Activated CD4-positive, alpha-beta memory T cell treated with anti-CD3 and anti-CD28 coated beads, Interleukin-2, amount 10 ng/mL, durations not matched to agents 7 days and 5 days (primary cell): ENCODE results near the gene FBXO47. TPM values are rescaled to one million over a fixed set of nuclear protein-coding genes. Genes with fewer than 3 reads are reported as not detected.
"Not testable (repeated sequence)": the region's sequence is repeated elsewhere in the genome, so short reads cannot be mapped to it uniquely, and the experiment has no call there.

Source experiments
- CTCF ChIA-PET: fragments of 350-600 bp; sonication (Branson Sonifier 250); formaldehyde crosslinking; loops from one replicate; lab custom pipeline; 2021; ENCODE audit warnings: antibody characterized with exemption, inconsistent platforms; lab: Charles Lee
- POLR2A ChIA-PET: fragments of 350-600 bp; sonication (Branson Sonifier 250); formaldehyde crosslinking; loops from one replicate; lab custom pipeline; 2021; ENCODE audit warnings: antibody characterized with exemption; lab: Charles Lee
- DNase-seq: peaks from one replicate; pipeline ENCODE4 v3.0.0-alpha.2; 2020
- H3K27ac Mint-ChIP-seq: one replicate; pipeline ENCODE4 v1.8.0; 2021; ENCODE audit warnings: mild to moderate bottlenecking, mixed read lengths
- H3K27me3 Mint-ChIP-seq: one replicate; pipeline ENCODE4 v1.8.0; 2021; ENCODE audit warnings: mixed read lengths
- H3K36me3 Mint-ChIP-seq: one replicate; pipeline ENCODE4 v1.8.0; 2021; ENCODE audit warnings: low read depth, mixed read lengths
- H3K4me1 Mint-ChIP-seq: one replicate; pipeline ENCODE4 v1.8.0; 2021; ENCODE audit warnings: mixed read lengths
- H3K4me3 Mint-ChIP-seq: one replicate; pipeline ENCODE4 v1.8.0; 2021; ENCODE audit warnings: mild to moderate bottlenecking, mixed read lengths
- H3K9me3 Mint-ChIP-seq: one replicate; pipeline ENCODE4 v1.8.0; 2021; ENCODE audit warnings: mixed read lengths
- total RNA-seq, 2 experiments: library from RNA; stranded (reverse); gene quantifications; one replicate each; pipeline ENCODE4 v1.2.3, GENCODE V29; 2021

Gene FBXO47
- total RNA-seq, 2 experiments from 2014 or later: not detected

DNA sequence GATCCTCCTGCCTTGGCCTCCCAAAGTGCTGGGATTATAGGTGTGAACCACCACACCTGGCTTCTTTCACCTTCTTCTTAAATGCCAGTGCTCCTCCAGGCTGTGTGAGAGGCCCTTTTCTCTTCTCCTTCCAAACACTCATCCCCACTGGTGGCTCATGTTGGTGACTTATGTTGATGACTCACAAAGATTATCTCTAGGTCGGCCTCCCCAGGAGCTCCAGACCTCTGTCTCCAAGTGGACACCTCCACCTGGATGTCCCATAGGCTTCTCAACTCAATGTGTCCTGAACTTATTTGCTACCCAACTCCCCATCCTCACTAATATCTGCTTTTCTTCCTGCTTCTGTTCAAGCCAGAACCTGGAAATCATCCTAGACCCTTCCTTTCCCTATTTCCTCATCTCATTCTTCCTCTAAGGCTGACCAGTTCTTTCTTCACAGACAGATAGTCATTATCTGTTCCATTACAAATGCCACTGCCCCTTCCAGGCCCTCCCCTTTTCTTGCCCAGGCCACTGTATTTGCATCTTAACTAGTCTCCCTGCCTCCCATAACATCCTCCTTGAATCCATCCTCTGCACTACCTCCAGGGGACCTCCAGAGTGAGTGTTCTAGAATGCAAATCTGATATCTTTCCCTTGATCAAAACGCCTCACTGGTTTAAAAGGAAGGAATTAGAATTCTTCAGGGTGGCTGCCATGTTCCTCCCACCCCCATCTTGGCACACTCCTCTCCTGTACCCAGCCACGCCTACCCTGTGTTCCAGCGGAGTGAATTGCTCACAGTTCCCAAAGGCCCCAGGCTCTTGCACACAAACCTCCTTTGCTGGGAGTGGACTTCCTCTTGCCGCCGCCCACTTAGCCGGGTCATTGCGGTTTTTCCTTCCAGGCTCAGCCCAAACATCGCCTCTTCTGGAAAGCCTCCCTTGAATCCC is 34.8 kb upstream of the FBXO47 start:
- Mint-ChIP-seq H3K9me3 (peaks cover 12% of the 10 kb centered on the region), H3K27ac (no peak overlapping the region)

GRCh38 chr17:39000021-39000601 is 32.9 kb upstream of the FBXO47 start:
- no peak for DNase-seq
- Mint-ChIP-seq H3K36me3 (peaks cover 9% of the 10 kb centered on the region), H3K27ac (no peak overlapping the region), H3K4me1 (peaks cover 18% of the 10 kb centered on the region), H3K9me3 (peaks cover 18% of the 10 kb centered on the region), H3K4me3 (no peak overlapping the region), H3K27me3 (peaks cover 3% of the 10 kb centered on the region)
- CTCF ChIA-PET: interaction anchor here (1.1 kb wide), 1 partner anchor 17 kb away, joined by 3 read pairs; no protein-coding TSS in a partner anchor
- POLR2A ChIA-PET: no interaction called here

More for the DNA sequence above, 34.8 kb upstream of the FBXO47 start:
- CTCF ChIA-PET: interaction anchor here (0.6 to 2.0 kb wide), 3 partner anchors 19 to 163 kb away, joined by 3 to 4 read pairs (median 3); no protein-coding TSS in a partner anchor
- POLR2A ChIA-PET: no interaction called here
- Mint-ChIP-seq H3K4me1 (peaks cover 18% of the 10 kb centered on the region), H3K4me3 (no peak overlapping the region), H3K36me3 (peaks cover 3% of the 10 kb centered on the region), H3K27me3 (peaks cover 3% of the 10 kb centered on the region)
- DNase-seq: no peak

DNA sequence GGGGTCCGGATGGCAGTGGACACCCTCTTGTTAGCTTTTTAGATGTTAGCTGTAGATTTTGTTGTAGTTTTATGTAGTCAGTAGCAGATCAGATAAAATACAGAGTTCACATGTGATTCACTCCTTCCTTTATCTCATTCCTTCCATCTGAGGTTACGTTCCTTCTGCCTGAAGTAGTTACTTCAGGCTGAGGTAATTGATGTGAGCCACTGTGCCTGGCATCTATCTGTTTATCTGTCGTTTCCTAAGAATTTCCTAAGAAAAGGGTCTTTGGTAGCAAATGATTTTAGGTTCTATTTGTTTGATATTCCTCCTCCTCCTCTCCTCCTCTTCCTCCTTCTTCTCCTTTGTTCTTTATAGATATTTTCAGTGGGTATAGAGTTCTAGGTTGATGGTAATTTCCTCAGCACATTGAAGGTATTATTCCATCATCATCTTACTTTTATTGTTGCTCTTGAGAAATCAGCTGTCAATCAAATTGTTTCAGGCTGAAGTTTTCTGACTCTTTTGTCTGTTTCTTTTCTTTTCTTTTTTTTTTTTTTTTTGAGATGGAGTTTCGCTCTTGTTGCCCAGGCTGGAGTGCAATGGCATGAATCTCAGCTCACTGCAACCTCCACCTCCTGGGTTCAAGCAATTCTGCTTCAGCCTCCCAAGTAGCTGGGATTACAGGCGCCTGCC is 29.6 kb upstream of the FBXO47 start:
- Mint-ChIP-seq H3K4me3 (no peak overlapping the region), H3K27ac (no peak overlapping the region), H3K27me3 (peaks cover 3% of the 10 kb centered on the region), H3K36me3 (peaks cover 9% of the 10 kb centered on the region), H3K9me3 (peaks cover 14% of the 10 kb centered on the region), H3K4me1 (no peaks in the 10 kb centered on the region)
- ChIA-PET CTCF (interaction anchor here (0.6 to 1.1 kb wide), 3 partner anchors 129 to 1043 kb away, joined by 3 to 6 read pairs (median 3); no protein-coding TSS in a partner anchor), POLR2A (no interaction called here)
- no peak for DNase-seq

GRCh38 chr17:38994026-38994425 is 26.8 kb upstream of the FBXO47 start:
- no peak overlapping the region for H3K4me3 Mint-ChIP-seq
- peaks cover 9% of the 10 kb centered on the region for H3K36me3 Mint-ChIP-seq
- peaks cover 3% of the 10 kb centered on the region for H3K27me3 Mint-ChIP-seq
- ChIA-PET CTCF (no interaction called here), POLR2A (no interaction called here)
- H3K27ac Mint-ChIP-seq: no peak overlapping the region
- H3K9me3 Mint-ChIP-seq: peaks cover 14% of the 10 kb centered on the region
- no peaks in the 10 kb centered on the region for H3K4me1 Mint-ChIP-seq
- no peak for DNase-seq

DNA sequence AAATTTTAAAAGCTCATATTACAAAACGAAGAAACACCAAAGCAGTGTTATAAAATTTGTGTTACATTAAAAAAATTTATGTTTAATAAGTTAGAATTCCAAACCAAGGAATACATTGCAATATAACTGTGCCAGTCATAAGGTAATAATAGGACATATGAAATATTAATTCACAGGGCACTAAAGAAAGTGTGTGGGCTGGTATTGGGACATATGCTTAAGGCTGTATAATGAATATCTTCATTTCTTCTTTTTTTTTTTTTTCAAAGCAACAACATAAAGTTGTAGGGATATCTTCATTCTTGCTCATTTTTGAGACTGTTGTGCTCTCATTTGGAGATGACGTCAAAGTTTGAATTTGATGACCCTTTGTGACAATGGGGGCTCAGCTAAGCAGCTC is 17.5 kb upstream of the FBXO47 start:
- Mint-ChIP-seq H3K4me3 (no peak overlapping the region), H3K27ac (no peak overlapping the region), H3K27me3 (peaks cover 4% of the 10 kb centered on the region), H3K4me1 (peaks cover 2% of the 10 kb centered on the region), H3K36me3 (no peaks in the 10 kb centered on the region), H3K9me3 (no peaks in the 10 kb centered on the region)
- no peak for DNase-seq
- POLR2A ChIA-PET: no interaction called here
- CTCF ChIA-PET: interaction anchor here (0.7 to 8.7 kb wide), 7 partner anchors 14 to 296 kb away, joined by 3 to 229 read pairs (median 11); partner anchors contain the start of genes ARL5C and PLXDC1

DNA sequence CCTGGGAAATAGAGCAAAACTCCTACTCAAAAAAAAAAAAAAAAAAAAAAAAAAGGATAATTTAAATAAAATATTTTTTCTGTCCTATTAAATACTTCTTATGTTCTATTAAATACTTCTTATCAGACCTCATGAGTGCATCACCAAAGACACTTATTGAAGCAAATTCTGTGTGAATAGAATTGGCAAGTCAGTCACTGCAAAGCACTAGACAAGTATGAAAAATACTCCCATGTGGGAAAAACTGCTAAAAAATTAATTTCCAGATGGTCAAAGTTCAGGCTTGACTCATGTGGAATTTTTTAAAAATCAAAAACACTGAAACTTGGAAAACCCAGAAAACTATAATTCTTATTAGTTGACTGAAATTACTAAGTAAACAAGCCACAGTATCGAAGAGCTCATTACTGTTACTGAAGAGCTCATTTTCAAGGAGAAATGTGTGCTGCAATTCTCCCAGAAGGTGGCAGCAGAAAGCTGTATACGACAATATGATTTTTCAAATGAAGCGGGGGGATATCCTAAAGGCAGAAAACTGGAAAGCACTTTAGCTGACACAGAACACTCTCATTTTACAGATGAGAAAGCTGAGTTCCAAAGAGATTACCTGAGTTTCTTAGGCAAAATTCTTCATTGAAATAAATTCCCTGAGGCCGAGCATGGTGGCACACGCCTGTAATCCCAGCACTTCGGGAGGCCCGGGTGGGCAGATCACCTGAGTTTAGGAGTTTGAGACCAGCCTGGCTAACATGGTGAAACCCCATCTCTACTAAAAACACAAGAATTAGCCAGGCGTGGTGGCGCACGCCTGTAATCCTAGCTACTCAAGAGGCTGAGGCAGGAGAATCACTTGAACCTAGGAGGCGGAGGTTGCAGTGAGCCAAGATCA is 15.9 kb upstream of the FBXO47 start:
- DNase-seq: peak; percentile 40

DNA sequence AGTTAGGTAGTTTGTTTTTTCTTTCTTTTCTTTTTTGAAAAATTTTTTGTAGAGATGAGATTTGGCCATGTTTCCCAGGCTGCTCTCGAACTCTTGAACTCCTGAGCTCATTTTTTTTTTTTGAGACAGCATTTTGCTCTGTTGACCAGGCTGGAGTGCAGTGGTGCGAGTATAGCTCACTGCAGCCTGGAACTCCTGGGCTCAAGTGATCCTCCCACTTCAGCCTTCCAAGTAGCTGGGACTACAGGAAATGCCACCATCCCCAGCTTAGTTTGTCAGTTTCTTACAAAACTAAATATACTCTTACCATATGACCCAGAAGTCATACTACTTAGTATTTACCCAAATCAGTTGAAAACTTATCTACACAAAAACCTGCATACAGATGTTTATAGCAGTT is 14.4 kb upstream of the FBXO47 start:
- ChIA-PET POLR2A (interaction anchor here (0.6 kb wide), 1 partner anchor 258 kb away, joined by 3 read pairs; no protein-coding TSS in a partner anchor), CTCF (interaction anchor here (1.0 to 8.7 kb wide), 6 partner anchors 14 to 262 kb away, joined by 3 to 229 read pairs (median 40); partner anchors contain the start of genes ARL5C, FBXO47 and PLXDC1)
- Mint-ChIP-seq H3K27me3 (peaks cover 4% of the 10 kb centered on the region), H3K4me1 (peaks cover 2% of the 10 kb centered on the region), H3K27ac (no peak overlapping the region), H3K9me3 (no peaks in the 10 kb centered on the region), H3K36me3 (no peaks in the 10 kb centered on the region), H3K4me3 (no peak overlapping the region)
- DNase-seq: no peak

More for the DNA sequence above, 15.9 kb upstream of the FBXO47 start:
- H3K4me3 Mint-ChIP-seq: no peak overlapping the region
- ChIA-PET POLR2A (interaction anchor here (0.9 to 1.9 kb wide), 6 partner anchors 112 to 182 kb away, joined by 3 to 18 read pairs (median 4); partner anchors contain the start of gene PLXDC1), CTCF (interaction anchor here (0.6 to 8.7 kb wide), 59 partner anchors 9 to 362 kb away, joined by 3 to 229 read pairs (median 5); partner anchors contain the start of genes ARL5C, CWC25, FBXO47 and LASP1)
- no peaks in the 10 kb centered on the region for H3K9me3 Mint-ChIP-seq
- H3K27me3 Mint-ChIP-seq: peaks cover 4% of the 10 kb centered on the region
- no peak overlapping the region for H3K27ac Mint-ChIP-seq
- H3K36me3 Mint-ChIP-seq: no peaks in the 10 kb centered on the region
- H3K4me1 Mint-ChIP-seq: peaks cover 2% of the 10 kb centered on the region

DNA sequence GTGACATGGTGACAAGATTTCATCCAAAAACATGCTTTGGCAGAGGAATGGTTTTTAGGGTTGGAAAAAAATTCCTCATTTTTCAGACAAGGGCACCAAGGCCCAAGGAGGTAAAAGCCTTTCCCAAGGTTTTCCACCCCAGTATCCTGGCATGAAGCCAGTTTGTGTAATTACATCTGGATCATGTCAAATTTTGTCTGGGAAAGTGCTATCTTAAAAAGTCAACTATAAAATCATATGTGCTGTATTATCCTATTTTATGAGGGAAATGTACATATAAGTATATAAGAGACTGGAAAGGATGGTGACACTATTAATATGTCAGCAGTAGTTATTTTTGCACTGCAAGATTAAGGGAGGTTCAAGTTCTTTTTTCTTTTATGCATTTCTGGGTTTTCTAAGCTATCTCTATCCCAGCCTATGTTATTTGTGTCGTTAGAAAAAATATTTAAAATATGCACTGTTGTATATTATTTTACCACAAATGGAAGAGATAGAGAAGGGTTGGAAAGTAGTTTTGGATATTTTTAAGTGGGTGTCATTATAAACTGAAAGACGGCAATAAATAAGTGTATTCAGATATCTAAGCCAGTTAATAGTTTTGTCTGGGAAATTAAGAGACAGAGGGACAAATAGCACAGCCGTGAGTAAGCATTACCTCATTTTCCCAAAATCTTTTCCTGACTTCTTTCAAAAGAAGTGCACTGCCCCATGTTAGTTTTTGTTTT is 13.5 kb upstream of the FBXO47 start:
- H3K27me3 Mint-ChIP-seq: peaks cover 4% of the 10 kb centered on the region

GRCh38 chr17:38978180-38978579 is 11.0 kb upstream of the FBXO47 start:
- Mint-ChIP-seq H3K27ac (no peak overlapping the region), H3K4me1 (peaks cover 8% of the 10 kb centered on the region), H3K36me3 (no peaks in the 10 kb centered on the region), H3K27me3 (peaks cover 4% of the 10 kb centered on the region), H3K9me3 (no peaks in the 10 kb centered on the region), H3K4me3 (no peak overlapping the region)
- POLR2A ChIA-PET: no interaction called here
- CTCF ChIA-PET: interaction anchor here (1.4 to 8.7 kb wide), 2 partner anchors 173 to 222 kb away, joined by 4 to 229 read pairs; partner anchors contain the start of genes PLXDC1 and RPL19
- no peak for DNase-seq

More for the DNA sequence above, 13.5 kb upstream of the FBXO47 start:
- POLR2A ChIA-PET: no interaction called here
- Mint-ChIP-seq H3K4me3 (no peak overlapping the region), H3K9me3 (no peaks in the 10 kb centered on the region), H3K36me3 (no peaks in the 10 kb centered on the region), H3K27ac (no peak overlapping the region), H3K4me1 (peaks cover 7% of the 10 kb centered on the region)
- no peak for DNase-seq
- CTCF ChIA-PET: interaction anchor here (0.6 to 8.7 kb wide), 4 partner anchors 108 to 264 kb away, joined by 3 to 229 read pairs (median 28); partner anchors contain the start of genes ARL5C and PLXDC1

DNA sequence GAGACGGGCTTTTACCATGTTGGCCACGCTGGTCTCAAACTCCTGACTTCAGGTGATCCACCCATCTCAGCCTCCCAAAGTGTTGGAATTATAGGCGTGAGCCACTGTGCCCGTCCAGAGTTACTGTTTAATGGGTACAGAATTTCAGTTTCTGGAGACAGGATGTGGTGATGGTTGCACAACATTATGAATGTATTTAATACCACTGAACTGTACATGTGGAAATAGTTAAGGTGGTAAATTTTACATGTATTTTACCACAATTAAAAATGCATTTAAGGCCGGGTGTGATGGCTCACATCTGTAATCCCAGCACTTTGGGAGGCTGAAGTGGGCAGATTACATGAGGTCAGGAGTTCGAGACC is 9.0 kb upstream of the FBXO47 start:
- CTCF ChIA-PET: interaction anchor here (0.7 kb wide), 1 partner anchor 199 kb away, joined by 4 read pairs; no protein-coding TSS in a partner anchor

GRCh38 chr17:38970804-38971203 is 3.6 kb upstream of the FBXO47 start:
- peaks cover 2% of the 10 kb centered on the region for H3K27me3 Mint-ChIP-seq
- no peak overlapping the region for H3K27ac Mint-ChIP-seq
- ChIA-PET POLR2A (interaction anchor here (0.5 kb wide), 1 partner anchor 79 kb away, joined by 3 read pairs; no protein-coding TSS in a partner anchor), CTCF (interaction anchor here (2.4 kb wide), 1 partner anchor 13 kb away, joined by 12 read pairs; no protein-coding TSS in a partner anchor)
- DNase-seq: no peak
- peaks cover 17% of the 10 kb centered on the region for H3K4me1 Mint-ChIP-seq
- H3K9me3 Mint-ChIP-seq: no peaks in the 10 kb centered on the region
- H3K36me3 Mint-ChIP-seq: no peaks in the 10 kb centered on the region
- no peak overlapping the region for H3K4me3 Mint-ChIP-seq

More for the DNA sequence above, 9.0 kb upstream of the FBXO47 start:
- H3K4me1 Mint-ChIP-seq, H3K36me3 Mint-ChIP-seq, H3K27me3 Mint-ChIP-seq, H3K4me3 Mint-ChIP-seq, H3K9me3 Mint-ChIP-seq, POLR2A ChIA-PET, H3K27ac Mint-ChIP-seq: not testable (repeated sequence)
- peak; percentile 21 for DNase-seq
